IMR-90 (cell line): Measurements from ENCODE around the gene USP43. TPM values are rescaled to one million over a fixed set of nuclear protein-coding genes. Genes with fewer than 3 reads are reported as not detected.

Source experiments
- ATAC-seq: fragments of 200-7000 bp; cut with Tn5 transposase; 2 replicates; pipeline ENCODE4 v1.9.1; 2020; ENCODE audit warnings: low read depth, mild to moderate bottlenecking, moderate library complexity
- BruUV-seq: library from RNA; stranded (reverse); fragments of 400-500 nt; replicated peaks from 2 replicates; lab custom pipeline; 2021; lab: Mats Ljungman, UMichigan
- CTCF ChIA-PET: fragments of 300-600 bp; formaldehyde crosslinking; extraction: SDS; loops from one replicate; lab custom pipeline; 2021; ENCODE audit warnings: antibody characterized with exemption; lab: Yijun Ruan, JAX
- POLR2A ChIA-PET: fragments of 300-600 bp; sonication (Branson Sonifier 250); formaldehyde crosslinking; loops from one replicate; lab custom pipeline; 2022; ENCODE audit warnings: antibody characterized with exemption; ENCODE audit not compliant: unreplicated experiment; lab: Charles Lee
- DNase-seq: peaks from one replicate; pipeline ENCODE4 v3.0.0; 2013
- H2AFZ ChIP-seq: replicated peaks from 2 replicates; pipeline ENCODE3; 2013; ENCODE audit warnings: low read length, mild to moderate bottlenecking; ENCODE audit not compliant: poor library complexity
- H2AK5ac ChIP-seq: 2 replicates; pipeline ENCODE4 v1.6.1; 2013; ENCODE audit warnings: low read depth, low read length, inconsistent platforms
- H2AK9ac ChIP-seq: replicated peaks from 2 replicates; pipeline ENCODE3; 2013; ENCODE audit warnings: mild to moderate bottlenecking, low read depth, low read length, moderate library complexity; ENCODE audit not compliant: poor library complexity
- H2BK120ac ChIP-seq: 2 replicates; pipeline ENCODE4 v1.6.1; 2013; ENCODE audit warnings: low read depth, low read length, inconsistent platforms
- H2BK15ac ChIP-seq: 3 replicates; pipeline ENCODE4 v1.6.1; 2013; ENCODE audit warnings: low read depth, low read length, inconsistent platforms
- H2BK20ac ChIP-seq: 2 replicates; pipeline ENCODE4 v1.6.1; 2013; ENCODE audit warnings: low read depth, mild to moderate bottlenecking, inconsistent platforms, low read length, moderate library complexity
- H2BK5ac ChIP-seq: 2 replicates; pipeline ENCODE4 v1.6.1; 2013; ENCODE audit warnings: mild to moderate bottlenecking, low read depth, low read length, inconsistent platforms; ENCODE audit not compliant: poor library complexity, severe bottlenecking
- H3K14ac ChIP-seq: replicated peaks from 2 replicates; pipeline ENCODE4 v1.6.1; 2013; ENCODE audit warnings: low read depth, low read length, inconsistent platforms
- H3K18ac ChIP-seq: 2 replicates; pipeline ENCODE4 v1.6.1; 2013; ENCODE audit warnings: low read depth, low read length, control low read depth
- H3K23ac ChIP-seq: 2 replicates; pipeline ENCODE4 v1.6.1; 2013; ENCODE audit warnings: low read depth, low read length, inconsistent platforms
- H3K27ac ChIP-seq: 2 replicates; pipeline ENCODE4 v1.5.1; 2013; ENCODE audit warnings: mild to moderate bottlenecking, control low read depth, low read length; ENCODE audit not compliant: insufficient read depth
- H3K27me3 ChIP-seq: 2 replicates; pipeline ENCODE4 v1.6.1; 2013; ENCODE audit warnings: low read length; ENCODE audit not compliant: control insufficient read depth, insufficient read depth
- H3K36me3 ChIP-seq: 2 replicates; pipeline ENCODE4 v1.6.1; 2013; ENCODE audit warnings: low read length, mixed read lengths; ENCODE audit not compliant: control insufficient read depth, insufficient read depth
- H3K4ac ChIP-seq: 2 replicates; pipeline ENCODE4 v1.6.1; 2013; ENCODE audit warnings: low read depth, low read length, inconsistent platforms
- H3K4me1 ChIP-seq: 2 replicates; pipeline ENCODE4 v1.6.1; 2013; ENCODE audit warnings: low read length, mixed read lengths; ENCODE audit not compliant: control insufficient read depth, insufficient read depth
- H3K4me2 ChIP-seq: 2 replicates; pipeline ENCODE4 v1.6.1; 2013; ENCODE audit warnings: low read depth, mild to moderate bottlenecking, control low read depth, low read length, moderate library complexity
- H3K4me3 ChIP-seq: 2 replicates; pipeline ENCODE4 v1.5.1; 2013; ENCODE audit warnings: low read depth, mild to moderate bottlenecking, control low read depth, low read length, moderate library complexity; ENCODE audit not compliant: insufficient read depth
- H3K56ac ChIP-seq: 2 replicates; pipeline ENCODE4 v1.6.1; 2013; ENCODE audit warnings: low read length, inconsistent platforms; ENCODE audit not compliant: insufficient read depth; ENCODE audit errors: extremely low read depth
- H3K79me1 ChIP-seq, 2 experiments: 2 replicates each; pipeline ENCODE4 v1.6.1; 2013; ENCODE audit warnings: low read length in 2 of 2, inconsistent platforms in 1 of 2, low read depth in 1 of 2
- H3K9ac ChIP-seq: 2 replicates; pipeline ENCODE4 v1.6.1; 2013; ENCODE audit warnings: low read depth, low read length, control low read depth
- H3K9me1 ChIP-seq: 2 replicates; pipeline ENCODE4 v1.6.1; 2013; ENCODE audit warnings: low read length, inconsistent platforms; ENCODE audit not compliant: insufficient read depth
- H3K9me3 ChIP-seq: 2 replicates; pipeline ENCODE4 v1.6.1; 2013; ENCODE audit warnings: low read length; ENCODE audit not compliant: control insufficient read depth, insufficient read depth
- H4K20me1 ChIP-seq: 2 replicates; pipeline ENCODE4 v1.6.1; 2013; ENCODE audit warnings: low read length, inconsistent platforms; ENCODE audit not compliant: insufficient read depth
- H4K5ac ChIP-seq: 2 replicates; pipeline ENCODE4 v1.6.1; 2013; ENCODE audit warnings: mild to moderate bottlenecking, low read depth, low read length, control low read depth
- H4K8ac ChIP-seq, 2 experiments: 2 replicates each; pipeline ENCODE4 v1.6.1; 2013; ENCODE audit warnings: low read depth in 2 of 2, low read length in 2 of 2, control low read depth in 1 of 2, inconsistent platforms in 1 of 2
- H4K91ac ChIP-seq: 2 replicates; pipeline ENCODE4 v1.6.1; 2013; ENCODE audit warnings: low read depth, low read length, inconsistent platforms; ENCODE audit not compliant: insufficient read depth
- NFE2L2 ChIP-seq: fragments of 150-350 bp; IDR thresholded peaks from 2 replicates; pipeline ENCODE4 v1.6.1; 2016; ENCODE audit warnings: low read depth, mild to moderate bottlenecking, low read length
- RAD21 ChIP-seq: IDR thresholded peaks from 2 replicates; pipeline ENCODE4 v1.6.1; 2012; ENCODE audit warnings: low read length, improper control_type of control experiment
- USF2 ChIP-seq: fragments of 150-350 bp; IDR thresholded peaks from 2 replicates; pipeline ENCODE4 v1.6.1; 2017; ENCODE audit warnings: mild to moderate bottlenecking, antibody characterized with exemption, low read length, low read depth
- WGBS, 2 experiments: methylation state at CpG; one replicate each; pipeline versions ENCODE4 v1.1.5 to v1.1.7; 2013; ENCODE audit warnings: missing lambda C conversion rate in 2 of 2; ENCODE audit not compliant: insufficient read length in 1 of 2; ENCODE audit errors: extremely low coverage in 2 of 2; 5-methylcytosine and 5-hydroxymethylcytosine counted together
- dilution Hi-C: fragments of 300-500 bp; cut with HindIII; formaldehyde crosslinking; loops from one replicate; pipeline ENCODE4 v1.14.3; 2018; ENCODE audit warnings: low sequenced_read_pairs; ENCODE audit not compliant: unreplicated experiment
- in situ Hi-C: fragments of 300-500 bp; cut with MboI; formaldehyde crosslinking; loops from 3 replicates; pipeline ENCODE4 v1.14.3; 2019; ENCODE audit warnings: low sequenced_read_pairs, inconsistent platforms, mixed read lengths
- intact Hi-C: fragments of 100-400 bp; cut with micrococcal nuclease; formaldehyde crosslinking; loops from 2 replicates; pipeline ENCODE4 v1.10.0; 2022
- polyA plus RNA-seq, 3 experiments: library from polyadenylated mRNA; depleted of rRNA; stranded (reverse); fragments of >200 nt; gene quantifications; 2 replicates each; pipeline ENCODE4 v1.2.3, GENCODE V29; 2012; ENCODE audit warnings: low replicate concordance in 1 of 3
- total RNA-seq: library from RNA; depleted of rRNA; stranded (reverse); fragments of >200 nt; gene quantifications from 2 replicates; pipeline ENCODE4 v1.2.3, GENCODE V29; 2012

The USP43 gene
- total and polyA plus RNA-seq, 2 of the 4 experiments (the other 2 are of a cell fraction), result not detected

DNA sequence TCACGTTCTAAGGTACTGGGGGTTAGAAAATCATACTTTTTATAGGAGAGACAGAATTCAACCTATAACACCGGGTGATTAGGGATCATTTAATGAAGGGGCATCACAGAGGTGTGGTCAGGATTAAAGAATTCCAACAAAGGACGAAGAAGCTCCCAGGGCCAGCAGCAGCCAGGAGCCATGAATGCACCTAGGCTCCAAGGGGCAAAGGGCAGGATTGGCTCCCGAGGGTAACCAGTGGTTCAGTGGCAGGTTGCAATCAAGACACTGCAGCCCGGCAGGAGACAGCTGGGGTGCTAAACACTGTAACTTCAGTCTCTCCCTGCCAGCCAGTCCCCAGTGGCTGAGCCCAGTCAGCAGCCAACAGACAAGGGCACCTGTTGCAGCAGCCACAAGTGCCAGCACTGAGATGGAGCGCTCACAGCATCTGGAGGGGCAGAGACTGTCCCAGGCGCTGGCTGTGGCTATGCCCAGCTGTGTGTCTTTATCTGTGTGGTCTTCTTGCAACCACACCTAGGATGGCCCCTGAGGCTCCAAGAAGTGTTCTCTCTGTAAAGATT lies 122.2 kb downstream of the USP43 start:
- no peak overlapping the region for H4K8ac ChIP-seq
- dilution Hi-C loops (no loop called here), in situ Hi-C loops (no loop called here), intact Hi-C loops (no loop called here)
- TF ChIP-seq NFE2L2 (no peak), USF2 (no peak), RAD21 (no peak)
- H3K9me3 ChIP-seq, result no peaks in the 10 kb centered on the region
- CTCF ChIA-PET, result no interaction called here
- H2BK5ac ChIP-seq, result no peak overlapping the region
- BruUV-seq, result no TSS peak
- no peak overlapping the region for H3K56ac ChIP-seq
- no peak overlapping the region for H4K91ac ChIP-seq
- H3K4me3 ChIP-seq, result no peak overlapping the region
- no peak overlapping the region for H3K18ac ChIP-seq
- H2BK20ac ChIP-seq, result no peak overlapping the region
- DNase-seq, result no peak
- H3K23ac ChIP-seq, result no peak overlapping the region
- no peak overlapping the region for H3K4ac ChIP-seq
- H3K4me1 ChIP-seq, result no peaks in the 10 kb centered on the region
- no peak overlapping the region for H2BK15ac ChIP-seq
- H2AFZ ChIP-seq, result no peak overlapping the region
- H3K4me2 ChIP-seq, result no peak overlapping the region
- H3K14ac ChIP-seq, result no peak overlapping the region
- H3K79me1 ChIP-seq, result no peaks in the 10 kb centered on the region
- no peaks in the 10 kb centered on the region for H4K20me1 ChIP-seq
- H3K9ac ChIP-seq, result no peak overlapping the region
- no peak overlapping the region for H2AK5ac ChIP-seq
- no peak for ATAC-seq
- 42% methylated on average over 3 of the region's 7 CpGs; no CpG with 5 or more reads in 1 of the 2 experiments for WGBS, 2 experiments
- H4K5ac ChIP-seq, result no peak overlapping the region
- H3K27ac ChIP-seq, result no peak overlapping the region
- no peak overlapping the region for H2BK120ac ChIP-seq
- no peaks in the 10 kb centered on the region for H3K36me3 ChIP-seq
- POLR2A ChIA-PET, result no interaction called here
- no peaks in the 10 kb centered on the region; the same call in 1 of the 2 replicates for H3K27me3 ChIP-seq
- no peak overlapping the region for H2AK9ac ChIP-seq
- H3K9me1 ChIP-seq, result no peaks in the 10 kb centered on the region
